ENCODE data around the gene CYBC1.

DNA sequence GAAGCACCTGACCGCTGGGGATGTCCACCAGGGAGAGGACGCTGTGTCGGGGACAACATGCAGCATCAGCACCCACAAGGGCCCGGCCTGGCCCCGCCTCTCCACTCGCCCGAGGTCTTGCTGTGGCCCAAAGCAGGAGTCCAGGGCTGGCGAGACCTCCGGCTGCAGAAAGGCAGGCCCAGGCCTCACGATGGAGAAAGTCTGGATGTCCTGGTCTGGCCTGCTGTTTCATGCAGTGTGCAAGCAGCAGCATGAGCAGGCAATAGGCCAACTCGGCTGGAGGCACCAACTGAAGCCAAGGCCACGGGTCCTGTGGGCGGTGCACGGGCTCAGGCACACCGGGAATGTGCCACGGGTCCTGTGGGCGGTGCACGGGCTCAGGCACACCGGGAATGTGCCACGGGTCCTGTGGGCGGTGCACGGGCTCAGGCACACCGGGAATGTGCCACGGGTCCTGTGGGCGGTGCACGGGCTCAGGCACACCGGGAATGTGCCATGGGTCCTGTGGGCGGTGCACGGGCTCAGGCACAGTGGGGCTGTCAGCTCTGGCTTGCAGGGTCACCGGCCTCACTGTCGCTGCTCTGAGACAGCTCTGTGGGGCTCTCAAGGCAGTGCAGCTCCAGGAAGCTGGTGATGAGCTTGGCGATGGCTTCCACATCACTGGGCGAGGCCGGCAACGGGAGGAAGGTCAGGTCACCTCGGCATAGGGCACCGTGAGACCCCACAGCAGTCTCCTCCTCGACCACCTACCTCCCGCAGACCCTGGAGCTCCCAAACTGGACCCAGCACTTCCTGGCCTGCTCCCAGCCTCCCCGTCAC, 6.9 kb downstream of the CYBC1 start:
- TF ChIP-seq GATA2 (IDR thresholded peaks at IDR 0.05; ENCODE audit: low read depth, low read length) (no peak), GATA3 (IDR thresholded peaks at IDR 0.05; ENCODE audit: low read depth, low read length) (no peak)
